HEK293 (cell line): ENCODE measurements around the gene SMTN.

Experiments
- CTCF ChIA-PET: fragments of 350-600 bp; formaldehyde crosslinking; extraction: SDS; loops from one replicate; lab custom pipeline; 2021; ENCODE audit warnings: antibody characterized with exemption; lab: Yijun Ruan, JAX
- POLR2A ChIA-PET: fragments of 300-600 bp; formaldehyde crosslinking; extraction: SDS; loops from one replicate; lab custom pipeline; 2020; ENCODE audit warnings: antibody characterized with exemption, inconsistent platforms; lab: Yijun Ruan, JAX
- H3K27ac ChIP-seq: fragments of 200-500 bp; sonication (Bioruptor generic); 2 replicates; pipeline ENCODE4 v1.5.1; 2014; ENCODE audit warnings: low read depth, low read length, control low read depth, inconsistent platforms; ENCODE audit errors: extremely low read depth
- H3K36me3 ChIP-seq, 2 experiments: fragments of 200-500 bp in 1 of 2; sonication (Bioruptor generic) in 1 of 2; 1 replicate in 1 of 2; 2 replicates in 1 of 2; pipeline ENCODE4 v1.5.1; 2014 to 2017; ENCODE audit warnings: inconsistent platforms in 2 of 2, low read length in 2 of 2; ENCODE audit not compliant: control insufficient read depth in 2 of 2, insufficient read depth in 1 of 2
- H3K4me1 ChIP-seq: fragments of 200-500 bp; sonication (Bioruptor generic); 2 replicates; pipeline ENCODE4 v1.5.1; 2014; ENCODE audit warnings: mild to moderate bottlenecking, low read length, inconsistent platforms; ENCODE audit not compliant: control insufficient read depth, insufficient read depth
- H3K4me3 ChIP-seq: 2 replicates; pipeline ENCODE4 v1.5.1; 2011; ENCODE audit warnings: low read depth, mild to moderate bottlenecking, control low read depth, low read length, moderate library complexity
- H3K9me3 ChIP-seq: fragments of 200-500 bp; sonication (Bioruptor generic); 2 replicates; pipeline ENCODE4 v1.5.1; 2014; ENCODE audit warnings: low read depth, low read length, inconsistent platforms; ENCODE audit not compliant: control insufficient read depth, insufficient read depth
- EGR2 ChIP-seq: fragments of 450-650 bp; formaldehyde crosslinking; IDR thresholded peaks from 2 replicates; pipeline ENCODE4 v1.5.1; 2016; ENCODE audit warnings: low read depth, missing biosample characterization, missing genetic modification characterization
- HOXA7 ChIP-seq: sonication (generic); formaldehyde crosslinking; IDR thresholded peaks from 2 replicates; pipeline ENCODE4 v1.8.1; 2022; ENCODE audit warnings: missing genetic modification reagents, borderline replicate concordance
- KLF1 ChIP-seq: fragments of 450-650 bp; formaldehyde crosslinking; IDR thresholded peaks from 2 replicates; pipeline ENCODE4 v1.5.1; 2016; ENCODE audit warnings: missing biosample characterization, missing genetic modification characterization
- KLF10 ChIP-seq: fragments of 450-650 bp; IDR thresholded peaks from 2 replicates; pipeline ENCODE4 v1.5.1; 2018; ENCODE audit warnings: missing biosample characterization, mild to moderate bottlenecking, missing genetic modification characterization
- KLF8 ChIP-seq: fragments of 450-650 bp; formaldehyde crosslinking; IDR thresholded peaks from 2 replicates; pipeline ENCODE4 v1.5.1; 2016; ENCODE audit warnings: missing biosample characterization, missing genetic modification characterization
- SCRT1 ChIP-seq: fragments of 450-650 bp; formaldehyde crosslinking; IDR thresholded peaks from 2 replicates; pipeline ENCODE4 v1.5.1; 2016; ENCODE audit warnings: missing biosample characterization, missing genetic modification characterization, borderline replicate concordance
- ZBTB17 ChIP-seq: fragments of 450-650 bp; formaldehyde crosslinking; IDR thresholded peaks from 2 replicates; pipeline ENCODE4 v1.5.1; 2016; ENCODE audit warnings: missing biosample characterization, missing genetic modification characterization
- ZFHX2 ChIP-seq: fragments of 450-650 bp; formaldehyde crosslinking; conservative IDR thresholded peaks from 2 replicates; pipeline ENCODE4 v1.5.1; 2016; ENCODE audit warnings: missing biosample characterization, missing genetic modification characterization
- ZNF121 ChIP-seq: fragments of 450-650 bp; formaldehyde crosslinking; IDR thresholded peaks from 2 replicates; pipeline ENCODE4 v1.5.1; 2016; ENCODE audit warnings: missing biosample characterization, missing genetic modification characterization
- ZNF48 ChIP-seq: fragments of 450-650 bp; formaldehyde crosslinking; IDR thresholded peaks from 2 replicates; pipeline ENCODE4 v1.5.1; 2016; ENCODE audit warnings: missing biosample characterization, missing genetic modification characterization
- ZNF658 ChIP-seq: fragments of 450-650 bp; formaldehyde crosslinking; IDR thresholded peaks from 2 replicates; pipeline ENCODE4; 2016; ENCODE audit warnings: missing biosample characterization, missing genetic modification characterization
- ZNF843 ChIP-seq: fragments of 450-650 bp; formaldehyde crosslinking; IDR thresholded peaks from 2 replicates; pipeline ENCODE4 v1.5.1; 2016; ENCODE audit warnings: missing biosample characterization, missing genetic modification characterization
- TF ChIP-seq, protein P1 (sequence below): fragments of 450-650 bp; formaldehyde crosslinking; IDR thresholded peaks from 2 replicates; pipeline ENCODE4 v1.5.1; 2016; ENCODE audit warnings: missing biosample characterization, missing genetic modification characterization, borderline replicate concordance
- TF ChIP-seq, protein P2 (sequence below): fragments of 450-650 bp; formaldehyde crosslinking; IDR thresholded peaks from 2 replicates; pipeline ENCODE4 v1.5.1; 2016; ENCODE audit warnings: missing biosample characterization, missing genetic modification characterization

Gene SMTN

DNA sequence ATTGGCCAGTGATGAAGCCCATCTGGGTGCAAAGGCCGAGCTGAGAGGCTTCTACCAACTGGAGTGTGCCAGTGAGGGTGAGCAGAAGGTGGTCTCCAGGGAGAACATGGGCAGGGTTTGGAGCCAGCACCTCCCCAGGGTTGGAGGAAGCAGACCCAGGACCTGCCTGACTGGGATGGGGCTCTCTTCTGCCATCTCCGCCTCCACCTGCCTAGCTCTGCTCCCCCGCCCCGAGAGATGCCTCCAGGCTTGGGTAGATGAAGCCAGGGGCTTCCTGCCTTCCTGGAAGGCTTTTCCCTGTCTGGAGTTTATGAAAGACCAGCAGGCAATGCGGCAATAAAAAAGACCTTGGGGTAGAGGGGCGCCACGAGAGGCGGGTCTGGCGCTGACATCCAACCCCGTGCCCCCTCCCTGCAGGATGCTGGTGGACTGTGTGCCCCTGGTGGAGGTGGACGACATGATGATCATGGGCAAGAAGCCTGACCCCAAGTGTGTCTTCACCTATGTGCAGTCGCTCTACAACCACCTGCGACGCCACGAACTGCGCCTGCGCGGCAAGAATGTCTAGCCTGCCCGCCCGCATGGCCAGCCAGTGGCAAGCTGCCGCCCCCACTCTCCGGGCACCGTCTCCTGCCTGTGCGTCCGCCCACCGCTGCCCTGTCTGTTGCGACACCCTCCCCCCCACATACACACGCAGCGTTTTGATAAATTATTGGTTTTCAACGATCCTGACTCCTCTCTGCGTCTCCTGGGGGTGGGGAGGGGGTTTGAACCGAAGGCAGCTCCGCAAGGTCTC lies 23.0 kb downstream of the SMTN start:
- Histone ChIP-seq H3K27ac (no peak overlapping the region), H3K4me1 (peaks cover 4% of the 10 kb centered on the region; the same call in 1 of the 2 replicates), H3K36me3 (peaks cover 0 to 36% of the 10 kb centered on the region in 2 experiments; a peak in 1 of 3 replicates)
- TF ChIP-seq SCRT1 (tag by site-specific recombination) (no peak), ZNF121 (tag by site-specific recombination) (no peak), EGR2 (tag by site-specific recombination) (peak; percentile 19; the same call in 1 of the 2 replicates), ZNF48 (no peak), ZNF658 (tag by site-specific recombination) (no peak), ZFHX2 (tag by site-specific recombination) (0 out of 2 replicates have a peak, but pooled peaks have one; percentile 5), HOXA7 (CRISPR knock-in tag) (no peak), ZBTB17 (0 out of 2 replicates have a peak, but pooled peaks have one; percentile 12), ZNF843 (tag by site-specific recombination) (no peak)
- TF ChIP-seq, protein P1, sequence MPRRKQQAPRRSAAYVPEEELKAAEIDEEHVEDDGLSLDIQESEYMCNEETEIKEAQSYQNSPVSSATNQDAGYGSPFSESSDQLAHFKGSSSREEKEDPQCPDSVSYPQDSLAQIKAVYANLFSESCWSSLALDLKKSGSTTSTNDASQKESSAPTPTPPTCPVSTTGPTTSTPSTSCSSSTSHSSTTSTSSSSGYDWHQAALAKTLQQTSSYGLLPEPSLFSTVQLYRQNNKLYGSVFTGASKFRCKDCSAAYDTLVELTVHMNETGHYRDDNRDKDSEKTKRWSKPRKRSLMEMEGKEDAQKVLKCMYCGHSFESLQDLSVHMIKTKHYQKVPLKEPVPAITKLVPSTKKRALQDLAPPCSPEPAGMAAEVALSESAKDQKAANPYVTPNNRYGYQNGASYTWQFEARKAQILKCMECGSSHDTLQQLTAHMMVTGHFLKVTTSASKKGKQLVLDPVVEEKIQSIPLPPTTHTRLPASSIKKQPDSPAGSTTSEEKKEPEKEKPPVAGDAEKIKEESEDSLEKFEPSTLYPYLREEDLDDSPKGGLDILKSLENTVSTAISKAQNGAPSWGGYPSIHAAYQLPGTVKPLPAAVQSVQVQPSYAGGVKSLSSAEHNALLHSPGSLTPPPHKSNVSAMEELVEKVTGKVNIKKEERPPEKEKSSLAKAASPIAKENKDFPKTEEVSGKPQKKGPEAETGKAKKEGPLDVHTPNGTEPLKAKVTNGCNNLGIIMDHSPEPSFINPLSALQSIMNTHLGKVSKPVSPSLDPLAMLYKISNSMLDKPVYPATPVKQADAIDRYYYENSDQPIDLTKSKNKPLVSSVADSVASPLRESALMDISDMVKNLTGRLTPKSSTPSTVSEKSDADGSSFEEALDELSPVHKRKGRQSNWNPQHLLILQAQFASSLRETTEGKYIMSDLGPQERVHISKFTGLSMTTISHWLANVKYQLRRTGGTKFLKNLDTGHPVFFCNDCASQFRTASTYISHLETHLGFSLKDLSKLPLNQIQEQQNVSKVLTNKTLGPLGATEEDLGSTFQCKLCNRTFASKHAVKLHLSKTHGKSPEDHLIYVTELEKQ (tag by site-specific recombination), result no peak
- TF ChIP-seq, all 188 proteins: peak for 3
- POLR2A ChIA-PET, result no interaction called here
- Histone ChIP-seq H3K9me3 (no peaks in the 10 kb centered on the region), H3K4me3 (no peak overlapping the region)
- CTCF ChIA-PET, result interaction anchor here (0.5 kb wide), 1 partner anchor 44 kb away, joined by 4 read pairs; no protein-coding TSS in a partner anchor

GRCh38 chr22:31104869-31105268 lies 23.8 kb downstream of the SMTN start:
- POLR2A ChIA-PET, result no interaction called here

More at GRCh38 chr22:31104869-31105268, 23.8 kb downstream of the SMTN start:
- TF ChIP-seq KLF10 (tag by site-specific recombination), result peak; percentile 37; the same call in 1 of the 2 replicates
- TF ChIP-seq EGR2 (tag by site-specific recombination), result peak; percentile 82
- peak; percentile 87 for TF ChIP-seq ZFHX2 (tag by site-specific recombination)
- TF ChIP-seq, protein P2, sequence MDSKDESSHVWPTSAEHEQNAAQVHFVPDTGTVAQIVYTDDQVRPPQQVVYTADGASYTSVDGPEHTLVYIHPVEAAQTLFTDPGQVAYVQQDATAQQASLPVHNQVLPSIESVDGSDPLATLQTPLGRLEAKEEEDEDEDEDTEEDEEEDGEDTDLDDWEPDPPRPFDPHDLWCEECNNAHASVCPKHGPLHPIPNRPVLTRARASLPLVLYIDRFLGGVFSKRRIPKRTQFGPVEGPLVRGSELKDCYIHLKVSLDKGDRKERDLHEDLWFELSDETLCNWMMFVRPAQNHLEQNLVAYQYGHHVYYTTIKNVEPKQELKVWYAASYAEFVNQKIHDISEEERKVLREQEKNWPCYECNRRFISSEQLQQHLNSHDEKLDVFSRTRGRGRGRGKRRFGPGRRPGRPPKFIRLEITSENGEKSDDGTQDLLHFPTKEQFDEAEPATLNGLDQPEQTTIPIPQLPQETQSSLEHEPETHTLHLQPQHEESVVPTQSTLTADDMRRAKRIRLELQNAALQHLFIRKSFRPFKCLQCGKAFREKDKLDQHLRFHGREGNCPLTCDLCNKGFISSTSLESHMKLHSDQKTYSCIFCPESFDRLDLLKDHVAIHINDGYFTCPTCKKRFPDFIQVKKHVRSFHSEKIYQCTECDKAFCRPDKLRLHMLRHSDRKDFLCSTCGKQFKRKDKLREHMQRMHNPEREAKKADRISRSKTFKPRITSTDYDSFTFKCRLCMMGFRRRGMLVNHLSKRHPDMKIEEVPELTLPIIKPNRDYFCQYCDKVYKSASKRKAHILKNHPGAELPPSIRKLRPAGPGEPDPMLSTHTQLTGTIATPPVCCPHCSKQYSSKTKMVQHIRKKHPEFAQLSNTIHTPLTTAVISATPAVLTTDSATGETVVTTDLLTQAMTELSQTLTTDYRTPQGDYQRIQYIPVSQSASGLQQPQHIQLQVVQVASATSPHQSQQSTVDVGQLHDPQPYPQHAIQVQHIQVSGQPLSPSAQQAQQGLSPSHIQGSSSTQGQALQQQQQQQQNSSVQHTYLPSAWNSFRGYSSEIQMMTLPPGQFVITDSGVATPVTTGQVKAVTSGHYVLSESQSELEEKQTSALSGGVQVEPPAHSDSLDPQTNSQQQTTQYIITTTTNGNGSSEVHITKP (tag by site-specific recombination), result no peak
- TF ChIP-seq KLF1 (tag by site-specific recombination), result peak; percentile 58
- TF ChIP-seq KLF8 (tag by site-specific recombination), result peak; percentile 55; the same call in 1 of the 2 replicates
- CTCF ChIA-PET, result interaction anchor here (0.6 kb wide), 1 partner anchor 124 kb away, joined by 4 read pairs; no protein-coding TSS in a partner anchor
- H3K36me3 ChIP-seq, result peaks cover 0 to 28% of the 10 kb centered on the region in 2 experiments; a peak in 1 of 3 replicates
- H3K4me1 ChIP-seq, result peaks cover 4% of the 10 kb centered on the region; the same call in 1 of the 2 replicates
- no peak overlapping the region for H3K4me3 ChIP-seq
- H3K9me3 ChIP-seq, result no peaks in the 10 kb centered on the region
- H3K27ac ChIP-seq, result no peak overlapping the region
